GM15510 (cell line): ENCODE measurements around the gene INPP5A.

Experiments used
- POLR2A ChIP-seq: IDR thresholded peaks from 3 replicates; pipeline ENCODE4 v1.6.1; 2011; ENCODE audit warnings: borderline replicate concordance; ENCODE audit not compliant: insufficient read length; ENCODE audit errors: extremely low read depth

INPP5A gene

DNA sequence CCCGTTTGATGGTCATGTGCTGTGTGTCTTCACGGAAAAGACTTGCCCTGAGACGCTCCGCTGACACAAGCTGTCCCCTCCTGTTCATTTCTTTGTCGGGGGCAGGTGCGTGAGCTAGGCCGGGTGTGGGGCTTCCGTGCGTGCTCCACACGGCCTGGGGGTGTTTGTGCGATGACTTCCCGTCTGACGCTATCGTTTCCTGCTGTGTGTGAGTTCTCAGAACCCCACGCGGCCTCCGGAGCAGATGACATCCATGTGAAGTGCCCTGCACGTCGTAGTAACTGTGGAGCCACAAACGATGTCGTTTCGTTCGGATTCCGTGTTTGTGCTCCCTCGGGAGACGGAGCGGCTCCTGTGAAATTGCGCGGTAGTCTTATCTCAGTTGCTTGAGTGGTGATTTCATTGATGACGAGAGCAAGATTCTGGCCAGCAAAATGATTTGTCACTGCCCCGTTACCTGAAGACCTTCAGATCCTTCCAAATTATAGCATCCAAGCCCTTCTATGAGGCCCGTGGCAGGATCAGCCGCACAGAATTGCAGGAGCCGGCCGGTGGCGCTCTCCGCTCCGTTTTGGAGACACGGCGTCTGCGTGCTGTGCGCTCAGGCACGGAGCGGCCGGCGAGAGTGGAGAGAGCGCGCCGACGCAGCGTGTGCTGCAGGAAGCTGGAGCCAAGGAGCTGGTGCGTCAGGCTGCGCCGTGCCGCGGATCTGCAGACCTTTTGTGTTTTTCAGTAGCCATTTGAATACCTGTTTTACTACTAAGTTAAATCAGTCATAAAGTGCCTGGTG is 153.4 kb downstream of the INPP5A start:
- TF ChIP-seq POLR2A = no peak

DNA sequence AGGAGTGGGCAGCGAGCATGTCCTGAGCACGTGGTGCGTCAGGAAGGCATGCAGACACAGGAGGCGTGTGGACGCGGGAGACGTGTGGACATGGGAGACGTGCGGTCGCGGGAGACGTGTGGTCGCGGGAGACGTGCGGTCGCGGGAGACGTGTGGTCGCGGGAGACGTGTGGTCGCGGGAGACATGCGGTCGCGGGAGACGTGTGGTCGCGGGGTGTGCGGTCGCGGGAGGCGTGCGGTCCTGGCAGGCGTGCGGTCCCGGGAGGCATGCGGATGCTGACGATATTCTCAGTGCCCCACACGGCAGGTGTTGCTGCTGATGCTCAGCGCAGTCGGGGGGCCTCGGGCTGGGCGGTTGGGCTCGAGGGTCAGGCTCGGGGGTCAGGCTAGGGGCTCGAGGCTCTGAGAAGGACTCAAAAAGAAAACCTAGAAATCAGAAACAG is 154.1 kb downstream of the INPP5A start:
- TF ChIP-seq POLR2A = no peak

- TF ChIP-seq POLR2A = no peak
Measured at GRCh38 chr10:132692311-132692710, 154.7 kb downstream of the INPP5A start.

DNA sequence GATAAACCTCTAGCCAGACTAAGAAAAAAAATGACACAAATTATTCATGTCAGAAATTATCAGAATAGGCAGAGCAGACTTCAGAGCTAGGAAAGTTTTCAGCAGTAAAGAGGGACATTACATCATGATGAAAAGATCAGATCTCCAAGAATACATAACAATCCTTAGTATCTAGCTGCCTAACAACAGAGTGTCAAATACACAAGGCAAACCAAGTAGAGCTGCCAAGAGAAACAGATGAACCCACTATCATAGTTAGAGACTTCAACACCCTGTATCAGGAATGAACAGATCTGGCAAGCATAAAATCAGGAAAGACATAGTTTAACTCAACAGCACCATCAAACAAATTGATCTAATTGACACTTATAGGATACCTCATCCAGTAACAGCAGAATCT is 156.1 kb downstream of the INPP5A start:
- TF ChIP-seq POLR2A = no peak

DNA sequence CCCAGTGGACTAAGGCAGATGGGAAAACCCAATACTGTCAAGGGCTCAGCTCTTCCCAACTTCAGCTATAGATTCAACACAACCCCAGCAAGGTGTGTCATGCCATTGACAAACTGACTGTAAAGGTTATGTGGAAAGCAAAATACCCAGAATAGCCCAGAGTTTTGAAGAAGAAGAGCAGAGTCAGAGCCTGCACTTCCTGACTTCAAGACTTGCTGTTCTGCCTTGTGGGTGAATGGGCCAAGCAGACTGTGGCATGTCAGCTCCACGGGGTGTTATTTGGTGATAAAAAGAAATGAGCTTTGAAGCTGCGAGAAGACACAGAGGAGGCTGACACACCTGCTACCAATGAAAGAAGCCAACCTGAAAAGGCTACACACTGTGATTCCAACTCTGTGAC is 158.6 kb downstream of the INPP5A start:
- TF ChIP-seq POLR2A = no peak

DNA sequence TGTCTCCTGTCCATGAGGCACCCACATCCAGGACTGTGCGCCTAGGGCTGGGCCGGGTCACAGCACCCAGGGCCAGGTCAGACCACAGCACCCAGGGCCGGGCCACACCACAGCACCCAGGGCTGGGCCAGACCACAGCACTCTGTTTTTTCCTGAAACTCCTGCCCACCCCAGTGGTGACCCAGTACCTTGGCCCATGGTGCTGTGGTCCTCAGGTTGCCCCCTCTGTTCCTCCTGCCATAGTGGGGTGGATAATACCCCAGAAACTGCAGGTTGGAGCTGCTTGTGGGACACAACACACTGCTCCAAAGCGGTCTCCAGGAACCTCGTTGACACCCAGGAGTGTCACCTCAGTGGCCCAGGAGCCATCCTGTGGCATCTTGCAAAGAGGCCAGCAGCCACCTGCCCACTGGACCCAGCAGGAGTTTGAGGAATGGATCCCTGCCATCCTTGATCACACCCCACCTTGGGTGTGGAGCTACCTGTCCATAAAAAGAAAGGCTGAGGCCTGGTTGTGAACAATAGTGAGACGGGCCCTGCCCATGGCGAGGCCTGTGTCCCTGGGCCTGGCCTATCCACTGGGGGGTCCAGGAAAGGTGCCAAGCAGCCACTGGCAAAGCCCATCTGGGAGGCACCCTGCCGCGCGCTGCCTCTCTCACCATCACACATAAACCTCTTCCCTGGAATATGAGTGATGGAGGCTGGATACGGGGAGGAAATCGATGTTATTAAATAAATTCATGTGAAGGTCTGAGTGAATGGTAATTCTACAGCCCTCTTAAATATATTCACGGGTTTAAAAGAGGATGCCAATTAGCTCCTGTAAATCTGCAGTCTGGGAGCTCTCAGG is 159.4 kb downstream of the INPP5A start:
- no peak for TF ChIP-seq POLR2A

DNA sequence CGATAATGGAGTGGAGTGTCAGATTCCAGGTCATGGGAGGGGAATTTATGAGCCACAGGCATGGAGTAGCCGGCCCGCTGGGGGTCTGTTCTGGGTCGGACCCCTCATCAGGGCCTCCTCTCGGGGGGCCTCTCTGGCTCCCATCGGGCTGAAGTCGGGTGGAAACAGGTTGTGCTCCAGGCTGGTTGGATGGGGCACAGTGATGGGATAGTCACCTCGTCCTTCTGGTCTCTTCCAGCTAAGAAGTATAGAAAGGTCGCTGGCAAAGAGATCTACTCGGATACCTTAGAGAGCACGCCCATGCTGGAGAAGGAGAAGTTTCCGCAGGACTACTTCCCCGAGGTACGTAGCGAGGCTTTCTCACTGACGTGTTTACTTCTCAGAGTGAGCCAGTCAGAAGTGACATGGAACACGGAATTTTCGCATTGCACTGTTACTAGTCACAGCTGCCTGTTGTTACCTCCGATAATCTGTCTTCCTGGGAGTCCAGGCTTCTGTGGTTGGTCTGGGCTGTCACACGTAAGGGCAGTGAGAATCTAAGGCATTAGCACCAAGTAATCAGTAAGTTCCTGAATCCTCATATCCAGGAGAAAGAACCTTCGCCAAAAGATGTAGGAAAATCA is 160.1 kb downstream of the INPP5A start:
- TF ChIP-seq POLR2A = no peak

GRCh38 chr10:132698211-132698751 is 160.7 kb downstream of the INPP5A start:
- TF ChIP-seq POLR2A = no peak

- TF ChIP-seq POLR2A = no peak
Measured at GRCh38 chr10:132698761-132699391, 161.3 kb downstream of the INPP5A start.

- TF ChIP-seq POLR2A = no peak
Measured at GRCh38 chr10:132699411-132700155, 162.0 kb downstream of the INPP5A start.

DNA sequence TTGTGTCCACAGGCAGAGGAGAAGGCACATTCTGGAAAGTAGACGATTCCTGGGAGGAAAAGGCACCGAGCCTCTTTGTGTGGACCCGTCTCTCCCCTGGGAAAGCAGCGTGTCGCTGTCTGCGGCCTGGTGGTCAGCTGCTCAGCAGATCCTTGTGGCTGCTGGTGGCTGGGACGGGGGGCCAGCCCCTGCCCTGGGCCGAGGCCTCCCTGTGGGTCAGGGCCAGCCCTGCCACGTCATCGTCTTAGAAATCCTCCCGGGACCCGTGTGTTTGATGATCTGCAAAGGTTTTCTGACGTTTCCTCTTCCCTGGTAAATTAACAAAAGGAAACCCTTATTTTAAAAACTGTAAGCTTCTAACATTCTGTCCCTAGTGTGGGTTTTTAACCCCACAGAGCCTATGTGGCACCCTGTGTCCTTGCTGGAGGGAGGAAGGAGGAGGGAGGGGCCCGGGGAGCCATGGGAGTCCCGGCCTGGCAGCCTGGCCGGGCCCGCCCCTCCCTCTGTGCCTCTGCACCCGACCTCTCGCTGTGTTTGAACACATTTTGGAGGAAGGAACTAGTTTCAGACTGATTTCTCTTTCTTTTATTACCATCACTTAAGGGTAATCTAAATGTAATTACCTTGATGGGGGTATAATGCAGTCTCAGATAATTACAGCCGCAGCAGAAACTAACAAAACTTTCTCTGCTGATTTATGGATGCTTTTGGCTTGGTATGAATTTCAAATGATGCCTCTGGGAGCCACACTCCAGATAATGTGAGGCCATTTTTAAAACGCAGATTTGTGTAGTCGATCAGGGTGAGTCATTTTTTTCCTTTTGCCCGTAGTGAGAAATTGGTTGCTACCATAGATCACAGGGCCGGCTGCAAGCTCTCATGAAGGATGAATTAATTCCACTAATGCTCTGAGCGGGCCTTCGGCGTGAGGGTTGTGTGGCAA is 162.8 kb downstream of the INPP5A start:
- TF ChIP-seq POLR2A = no peak

- no peak for TF ChIP-seq POLR2A
Measured at GRCh38 chr10:132701099-132701845, 163.7 kb downstream of the INPP5A start.
